Natural killer cell (primary cell): ENCODE measurements around the gene TBC1D19. TPM values are rescaled to one million over a fixed set of nuclear protein-coding genes. Genes with fewer than 3 reads are reported as not detected.
"Not testable (repeated sequence)": the region's sequence is repeated elsewhere in the genome, so short reads cannot be mapped to it uniquely, and the experiment has no call there.

Source experiments
- ATAC-seq, 3 donors: fragments of 150-1000 bp in 2 of 3; fragments of 200-7000 bp in 1 of 3; cut with Tn5 transposase; 1 replicate in 1 of 3; 2 replicates in 2 of 3; pipeline ENCODE4 v1.10.0; 2021; ENCODE audit warnings: mild to moderate bottlenecking in 2 of 3, moderate library complexity in 2 of 3
- DNase-seq, 2 donors: peaks; one replicate each; pipeline versions ENCODE4 v3.0.0 to v3.0.0-alpha.2; 2013 to 2021; ENCODE audit warnings: mixed read lengths in 1 of 2
- H3K27ac ChIP-seq: one replicate; pipeline ENCODE4 v1.5.1; 2013; ENCODE audit warnings: mild to moderate bottlenecking, low read length
- H3K27me3 ChIP-seq: one replicate; pipeline ENCODE4 v1.6.1; 2013; ENCODE audit warnings: low read length; ENCODE audit not compliant: control insufficient read depth, insufficient read depth
- H3K36me3 ChIP-seq: one replicate; pipeline ENCODE4 v1.6.1; 2013; ENCODE audit warnings: low read length; ENCODE audit not compliant: control insufficient read depth, insufficient read depth
- H3K4me1 ChIP-seq: one replicate; pipeline ENCODE4 v1.6.1; 2013; ENCODE audit warnings: low read length; ENCODE audit not compliant: control insufficient read depth, insufficient read depth
- H3K4me3 ChIP-seq: one replicate; pipeline ENCODE4 v1.5.1; 2013; ENCODE audit warnings: low read length
- H3K9me3 ChIP-seq: one replicate; pipeline ENCODE4 v1.6.1; 2013; ENCODE audit warnings: low read length; ENCODE audit not compliant: control insufficient read depth, insufficient read depth
- H3K27ac Mint-ChIP-seq, 2 donors: one replicate each; pipeline ENCODE4 v1.8.0; 2022; ENCODE audit warnings: mild to moderate bottlenecking in 2 of 2, mixed read lengths in 2 of 2, moderate library complexity in 1 of 2
- H3K27me3 Mint-ChIP-seq, 2 donors: one replicate each; pipeline ENCODE4 v1.8.0; 2022; ENCODE audit warnings: low read depth in 2 of 2, mixed read lengths in 2 of 2
- H3K36me3 Mint-ChIP-seq: one replicate; pipeline ENCODE4 v1.8.0; 2022; ENCODE audit warnings: mixed read lengths
- H3K4me1 Mint-ChIP-seq, 2 donors: one replicate each; pipeline ENCODE4 v1.8.0; 2022; ENCODE audit warnings: mixed read lengths in 2 of 2
- H3K4me3 Mint-ChIP-seq: one replicate; pipeline ENCODE4 v1.8.0; 2022; ENCODE audit warnings: mild to moderate bottlenecking, moderate library complexity, mixed read lengths
- H3K9me3 Mint-ChIP-seq, 2 donors: one replicate each; pipeline ENCODE4 v1.8.0; 2022; ENCODE audit warnings: mixed read lengths in 2 of 2
- CTCF ChIP-seq: fragments of 200-600 bp; IDR thresholded peaks from one replicate; pipeline ENCODE4 v1.8.0; 2022; ENCODE audit warnings: antibody characterized with exemption
- WGBS: methylation state at CpG from one replicate; pipeline ENCODE4 v1.1.7; 2013; ENCODE audit warnings: missing lambda C conversion rate; ENCODE audit not compliant: insufficient coverage; 5-methylcytosine and 5-hydroxymethylcytosine counted together
- intact Hi-C: fragments of 100-400 bp; cut with micrococcal nuclease; formaldehyde crosslinking; loops from one replicate; pipeline ENCODE4 v1.14.2; 2022
- total RNA-seq, 4 donors: library from RNA; stranded (reverse); fragments of 120-200 nt in 1 of 4; gene quantifications; one replicate each; pipeline versions ENCODE4 v1.2.3 to v1.2.4, GENCODE V29; 2013 to 2022

The TBC1D19 gene
- total RNA-seq, 3 donors from 2014 or later (not counting 1 experiment from before 2014, with no cell fraction given) = 13.0 to 21.3 (median 16.8) TPM

- H3K9me3 Mint-ChIP-seq = peaks cover 0 to 3% of the 10 kb centered on the region in 2 donors
- intact Hi-C loops = loop anchor here (2.0 kb wide), 1 partner anchor 51 kb away; no protein-coding TSS in a partner anchor
- Histone ChIP-seq H3K4me3 (no peak overlapping the region), H3K27me3 (no peaks in the 10 kb centered on the region), H3K27ac (no peak overlapping the region), H3K36me3 (peaks cover 2% of the 10 kb centered on the region), H3K9me3 (no peaks in the 10 kb centered on the region), H3K4me1 (no peaks in the 10 kb centered on the region)
- no peak for DNase-seq
- no peak for TF ChIP-seq CTCF
- H3K4me1 Mint-ChIP-seq = no peaks in the 10 kb centered on the region
- 96% methylated on average over 4 of the region's 4 CpGs for WGBS
- no peaks in the 10 kb centered on the region for H3K27me3 Mint-ChIP-seq
- no peak for ATAC-seq
- no peak overlapping the region for H3K27ac Mint-ChIP-seq
- peaks cover 21% of the 10 kb centered on the region for H3K36me3 Mint-ChIP-seq
- no peak overlapping the region for H3K4me3 Mint-ChIP-seq
These were observed 108.3 kb downstream of the TBC1D19 start for GRCh38 chr4:26692014-26692726.

- DNase-seq, H3K27me3 ChIP-seq, intact Hi-C loops, H3K27me3 Mint-ChIP-seq, H3K4me1 Mint-ChIP-seq, H3K9me3 Mint-ChIP-seq, H3K36me3 ChIP-seq, H3K4me3 ChIP-seq, ATAC-seq, H3K4me1 ChIP-seq, H3K27ac ChIP-seq, H3K4me3 Mint-ChIP-seq, H3K27ac Mint-ChIP-seq, H3K9me3 ChIP-seq: not testable (repeated sequence)
- peaks cover 21% of the 10 kb centered on the region for H3K36me3 Mint-ChIP-seq
- 96% methylated on average over 13 of the region's 13 CpGs for WGBS
These were observed 110.2 kb downstream of the TBC1D19 start for GRCh38 chr4:26694131-26694530.

DNA sequence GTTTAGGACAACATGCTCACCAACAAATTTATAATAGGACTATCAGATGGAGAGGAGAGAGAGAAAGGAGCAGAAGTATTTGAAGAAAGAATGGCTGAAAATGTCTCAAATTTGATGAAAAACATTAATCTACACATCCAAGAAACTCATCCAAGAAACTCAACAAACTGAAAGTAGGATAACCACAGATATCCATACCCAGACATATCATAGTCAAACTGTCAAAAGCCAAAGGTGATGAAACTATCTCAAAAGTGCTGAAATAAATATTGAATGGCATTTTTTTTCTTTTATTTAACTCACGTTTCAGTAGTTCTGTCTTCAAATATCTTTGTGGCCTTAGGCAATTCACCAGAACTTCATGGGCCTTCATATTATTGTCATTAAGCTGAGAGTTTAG lies 116.2 kb downstream of the TBC1D19 start:
- H3K36me3 ChIP-seq = no peaks in the 10 kb centered on the region
- no peak for DNase-seq
- H3K4me3 Mint-ChIP-seq = no peak overlapping the region
- TF ChIP-seq CTCF = no peak
- no peak overlapping the region for H3K27ac ChIP-seq
- no peaks in the 10 kb centered on the region for H3K4me1 ChIP-seq
- intact Hi-C loops = no loop called here
- H3K9me3 Mint-ChIP-seq = peaks cover 0 to 6% of the 10 kb centered on the region in 2 donors
- ATAC-seq = no peak
- no peaks in the 10 kb centered on the region for H3K9me3 ChIP-seq
- H3K27me3 Mint-ChIP-seq = no peaks in the 10 kb centered on the region
- WGBS = no CpG with 5 or more reads among the region's 1 CpG
- no peaks in the 10 kb centered on the region for H3K36me3 Mint-ChIP-seq
- H3K4me1 Mint-ChIP-seq = no peaks in the 10 kb centered on the region
- H3K4me3 ChIP-seq = no peak overlapping the region
- no peak overlapping the region for H3K27ac Mint-ChIP-seq
- no peaks in the 10 kb centered on the region for H3K27me3 ChIP-seq

DNA sequence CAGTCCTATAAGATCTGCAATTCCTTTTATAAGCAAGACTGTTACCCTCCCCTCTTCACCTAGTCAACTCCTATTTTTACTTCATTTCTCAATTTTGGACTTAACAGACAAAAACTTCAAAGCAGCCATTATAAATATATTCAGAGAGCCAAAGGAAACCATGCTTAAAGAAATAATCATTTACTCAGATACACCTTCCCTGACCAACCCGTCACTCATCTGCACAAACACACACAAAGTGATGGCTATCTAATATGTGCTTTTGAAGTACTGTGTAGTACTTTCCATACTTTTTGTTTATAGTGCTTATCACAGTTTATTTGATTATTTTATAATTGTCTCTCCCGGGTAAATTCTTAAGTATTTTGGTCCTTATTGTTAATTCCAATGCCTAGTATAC lies 117.2 kb downstream of the TBC1D19 start:
- peaks cover 0 to 6% of the 10 kb centered on the region in 2 donors for H3K9me3 Mint-ChIP-seq
- TF ChIP-seq CTCF = no peak
- no peak overlapping the region for H3K27ac ChIP-seq
- ATAC-seq (no peak), DNase-seq (no peak)
- no CpG with 5 or more reads among the region's 2 CpGs for WGBS
- H3K27ac Mint-ChIP-seq = no peak overlapping the region
- no peaks in the 10 kb centered on the region for H3K27me3 Mint-ChIP-seq
- H3K9me3 ChIP-seq = no peaks in the 10 kb centered on the region
- no peak overlapping the region for H3K4me3 ChIP-seq
- intact Hi-C loops = no loop called here
- H3K4me3 Mint-ChIP-seq = no peak overlapping the region
- H3K27me3 ChIP-seq = no peaks in the 10 kb centered on the region
- no peaks in the 10 kb centered on the region for H3K4me1 Mint-ChIP-seq
- H3K4me1 ChIP-seq = no peaks in the 10 kb centered on the region
- no peaks in the 10 kb centered on the region for H3K36me3 Mint-ChIP-seq
- H3K36me3 ChIP-seq = no peaks in the 10 kb centered on the region
